Kidney tubule cell (primary cell): ENCODE measurements around the gene WDR48.
A peak's percentile ranks its signal among the peaks of the same experiment; 100 is the strongest.

Experiments used
- DNase-seq: peaks from one replicate; pipeline ENCODE4 v3.0.0-alpha.2; 2018; ENCODE audit warnings: low spot score

WDR48 gene

GRCh38 chr3:39064646-39065045 is 12.8 kb downstream of the WDR48 start:
- DNase-seq: peak; percentile 78

GRCh38 chr3:39065197-39065596 is 13.4 kb downstream of the WDR48 start:
- DNase-seq: peak; percentile 59

DNA sequence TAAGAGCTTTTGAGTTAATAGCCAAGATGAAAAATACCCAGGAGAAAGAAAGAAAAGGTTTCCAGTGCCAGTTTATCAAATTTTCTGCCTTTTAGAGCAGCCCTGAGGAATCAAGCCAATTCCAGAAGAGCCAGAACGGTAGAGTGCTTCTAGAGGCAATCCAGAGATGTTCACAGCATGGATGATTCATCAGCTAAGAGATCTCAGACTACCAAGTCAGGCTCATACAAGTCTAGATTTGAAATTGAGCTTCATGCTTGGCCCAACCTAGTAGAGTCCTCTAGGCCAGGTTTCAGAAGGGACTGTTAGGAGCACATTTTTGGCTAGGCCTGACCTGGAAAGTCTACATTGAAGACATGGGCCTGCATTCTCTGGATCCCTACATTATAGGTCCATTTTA is 15.5 kb downstream of the WDR48 start:
- peak; percentile 19 for DNase-seq

DNA sequence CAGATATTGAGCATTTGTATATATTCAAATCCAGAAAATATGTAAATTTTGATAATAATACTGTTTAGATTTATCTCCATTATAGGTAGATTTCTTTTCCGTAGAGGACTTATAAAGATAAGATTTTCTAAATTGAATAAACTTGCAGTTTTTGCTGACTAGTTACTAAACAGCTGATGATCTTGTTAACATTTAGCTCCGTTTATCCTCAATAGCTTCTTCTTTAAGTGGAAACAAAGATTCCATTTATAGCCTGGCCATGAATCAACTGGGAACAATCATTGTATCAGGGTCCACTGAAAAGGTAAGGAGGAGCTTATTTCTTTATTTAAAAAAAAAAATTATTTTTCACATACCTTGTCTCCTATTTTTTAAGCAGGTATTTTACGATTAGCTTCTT is 16.7 kb downstream of the WDR48 start:
- no peak for DNase-seq

DNA sequence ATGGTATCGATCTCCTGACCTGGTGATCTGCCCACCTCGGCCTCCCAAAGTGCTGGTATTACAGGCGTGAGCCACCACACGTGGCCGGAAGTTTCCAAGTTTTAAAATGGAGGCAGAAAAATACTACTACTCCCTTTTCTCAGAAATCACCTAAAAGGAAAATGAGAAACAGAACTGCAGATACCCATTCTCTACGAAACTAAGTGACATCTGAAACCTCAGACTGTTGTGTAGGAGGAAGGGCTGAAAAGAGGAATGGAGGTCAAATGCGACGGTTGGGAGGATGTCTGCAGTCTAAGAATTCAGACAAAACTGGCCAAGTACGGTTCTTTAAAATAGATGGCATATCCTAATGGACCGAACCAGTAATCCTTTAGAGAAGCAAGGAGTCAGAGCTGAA is 24.1 kb downstream of the WDR48 start:
- DNase-seq: no peak

- no peak for DNase-seq
These were observed 27.7 kb downstream of the WDR48 start for GRCh38 chr3:39079530-39079929.

GRCh38 chr3:39080026-39080425 is 28.2 kb downstream of the WDR48 start:
- DNase-seq: no peak

GRCh38 chr3:39082666-39083313 is 31.0 kb downstream of the WDR48 start:
- DNase-seq: no peak

- no peak for DNase-seq
These were observed 34.3 kb downstream of the WDR48 start for GRCh38 chr3:39086144-39086543.

GRCh38 chr3:39088456-39088855 is 36.6 kb downstream of the WDR48 start:
- no peak for DNase-seq

GRCh38 chr3:39088889-39089288 is 37.1 kb downstream of the WDR48 start:
- no peak for DNase-seq

- DNase-seq: no peak
These were observed 39.1 kb downstream of the WDR48 start for GRCh38 chr3:39090922-39091321.

- DNase-seq: no peak
These were observed 43.2 kb downstream of the WDR48 start for GRCh38 chr3:39094851-39095677.

GRCh38 chr3:39095778-39096177 is 44.0 kb downstream of the WDR48 start:
- no peak for DNase-seq

DNA sequence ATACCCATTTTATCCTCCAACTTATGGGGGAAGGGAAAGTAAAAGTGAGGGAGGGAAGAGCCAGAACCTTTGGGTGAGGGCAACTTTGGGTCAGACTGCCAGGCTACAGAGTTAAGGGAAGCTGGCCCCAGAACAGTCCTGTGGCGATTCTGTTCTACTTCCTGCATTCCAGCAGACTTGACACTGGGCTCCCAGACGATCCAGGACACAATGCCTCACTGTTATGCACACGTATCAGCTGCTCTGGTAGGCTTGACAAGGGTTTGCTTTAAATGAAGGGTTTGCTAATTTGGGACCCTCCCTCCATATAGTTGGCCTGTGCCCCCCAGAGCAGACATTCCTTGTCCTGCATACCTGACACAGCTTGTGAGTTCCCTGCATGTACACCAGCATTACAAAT is 45.0 kb downstream of the WDR48 start:
- peak; percentile 62 for DNase-seq

- DNase-seq: no peak
These were observed 46.1 kb downstream of the WDR48 start for GRCh38 chr3:39097716-39098472.

DNA sequence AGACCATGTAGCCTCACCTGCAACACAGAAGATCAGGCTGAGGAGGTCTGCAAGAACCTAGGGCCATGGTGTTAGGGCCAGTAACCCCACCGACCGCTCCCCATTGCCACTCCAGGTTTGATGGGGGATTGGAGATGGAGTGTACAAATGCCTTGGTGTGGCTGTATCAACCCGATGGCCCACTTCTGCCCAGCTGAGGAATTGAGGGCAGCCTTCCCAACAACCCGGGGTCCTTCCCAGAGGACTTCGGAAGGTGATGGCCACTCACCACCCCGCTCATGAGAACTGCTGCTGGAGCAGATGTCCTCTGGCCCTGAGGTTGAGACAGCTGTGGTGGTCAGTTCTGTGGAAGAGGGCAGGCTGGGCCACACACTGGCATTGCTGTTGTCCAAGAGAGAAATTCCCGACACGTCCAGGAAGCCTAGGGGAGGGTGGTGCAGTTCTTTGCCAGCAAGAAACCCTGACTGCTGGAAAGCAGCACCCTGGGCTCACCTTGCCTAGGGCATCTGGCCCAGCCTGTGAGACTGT is 46.7 kb downstream of the WDR48 start:
- DNase-seq: no peak

GRCh38 chr3:39099242-39099641 is 47.4 kb downstream of the WDR48 start:
- DNase-seq: no peak

DNA sequence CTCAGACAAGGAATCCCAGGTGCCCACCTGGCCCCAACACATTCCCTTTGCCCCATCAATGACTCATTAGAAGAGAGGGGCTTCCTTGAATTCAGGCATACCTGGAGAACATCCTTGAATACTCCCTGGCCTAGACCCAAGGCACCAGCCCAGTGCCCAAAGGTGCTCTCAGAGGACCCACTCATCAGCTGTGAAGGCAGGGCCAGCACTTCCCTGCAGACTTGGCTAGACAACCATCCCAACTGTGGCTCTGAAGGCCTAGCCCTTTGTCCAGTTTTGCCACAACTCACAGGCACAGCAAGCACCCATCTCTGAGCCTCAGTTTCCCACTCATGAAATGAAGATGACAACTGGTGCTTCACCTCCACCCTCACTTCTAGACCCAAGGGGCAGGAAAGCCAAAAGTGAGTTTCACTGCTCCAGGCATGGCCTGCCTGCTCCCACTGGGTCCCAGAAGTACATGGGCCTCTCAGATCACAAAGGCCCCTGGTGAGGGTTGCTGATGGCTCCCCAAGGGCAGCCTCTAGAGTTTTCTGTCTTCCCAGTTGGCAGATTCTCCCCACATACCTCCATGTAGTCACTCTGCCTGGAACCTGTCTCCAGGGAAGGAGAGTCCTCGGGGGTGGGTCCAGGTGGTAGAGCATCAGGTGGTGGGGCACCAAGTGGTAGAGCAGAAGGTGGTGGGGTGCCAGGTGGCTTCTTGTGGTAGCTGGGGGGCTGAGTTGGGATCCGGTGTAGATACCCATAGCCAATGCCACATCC is 48.1 kb downstream of the WDR48 start:
- DNase-seq: no peak

DNA sequence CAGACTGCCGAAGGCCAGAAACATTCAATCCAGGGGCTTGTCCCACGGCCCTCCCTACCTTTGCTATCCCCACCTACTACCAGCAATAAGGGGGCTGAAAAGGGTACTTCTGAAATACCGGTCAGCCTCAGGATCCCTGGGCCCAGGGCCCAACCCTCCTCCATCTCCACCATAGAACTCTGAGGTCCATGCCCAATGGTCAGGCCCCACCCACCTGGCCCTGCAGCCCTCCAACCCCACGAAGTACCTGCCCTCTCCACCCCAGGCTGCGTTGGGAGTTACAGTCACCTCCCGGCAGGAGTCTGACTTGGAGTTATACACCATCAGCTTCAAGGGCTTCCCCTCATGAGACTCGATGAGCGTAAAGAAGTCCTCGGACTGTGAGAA is 48.7 kb downstream of the WDR48 start:
- DNase-seq: no peak

- peak; percentile 54 for DNase-seq
These were observed 49.3 kb downstream of the WDR48 start for GRCh38 chr3:39101022-39101689.
